Peyer's patch (tissue), 4 donors: ENCODE data around the gene AKR7A3.

ENCODE experiments used
- POLR2A ChIP-seq, 2 donors: fragments of 450-650 bp; IDR thresholded peaks; one replicate each; pipeline ENCODE4 v1.5.1; 2017; ENCODE audit warnings: antibody characterized with exemption in 2 of 2, mild to moderate bottlenecking in 2 of 2, moderate library complexity in 2 of 2
- TF ChIP-seq, protein P1 (sequence below), 6 experiments: fragments of 450-650 bp in 4 of 6; fragments of 200-600 bp in 2 of 6; sonication (generic) in 1 of 6; IDR thresholded peaks; one replicate each; pipeline ENCODE4 v1.5.1; 2017 to 2019; ENCODE audit warnings: antibody characterized with exemption in 6 of 6, mild to moderate bottlenecking in 3 of 6, moderate library complexity in 1 of 6

DNA sequence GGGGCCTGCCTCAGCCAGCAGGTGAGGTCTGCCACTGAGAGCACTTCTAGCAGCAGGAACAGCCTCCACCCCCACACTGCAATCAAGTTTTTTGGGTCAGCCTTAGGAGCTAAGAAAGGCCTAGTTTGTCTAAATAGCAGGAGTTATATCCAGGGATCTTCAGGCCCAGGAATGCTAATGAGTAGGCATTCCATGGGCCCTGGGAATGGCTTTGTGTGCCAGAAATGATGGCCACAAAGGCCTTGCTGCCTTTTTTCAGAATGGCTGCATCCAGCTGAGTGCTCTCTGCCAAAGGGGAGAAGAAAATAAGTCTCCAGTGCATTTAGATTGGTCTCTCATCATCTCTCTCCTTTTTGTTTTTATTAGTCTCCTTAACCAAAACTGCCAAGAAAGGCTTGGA lies 34.2 kb downstream of the AKR7A3 start:
- TF ChIP-seq, protein P1, sequence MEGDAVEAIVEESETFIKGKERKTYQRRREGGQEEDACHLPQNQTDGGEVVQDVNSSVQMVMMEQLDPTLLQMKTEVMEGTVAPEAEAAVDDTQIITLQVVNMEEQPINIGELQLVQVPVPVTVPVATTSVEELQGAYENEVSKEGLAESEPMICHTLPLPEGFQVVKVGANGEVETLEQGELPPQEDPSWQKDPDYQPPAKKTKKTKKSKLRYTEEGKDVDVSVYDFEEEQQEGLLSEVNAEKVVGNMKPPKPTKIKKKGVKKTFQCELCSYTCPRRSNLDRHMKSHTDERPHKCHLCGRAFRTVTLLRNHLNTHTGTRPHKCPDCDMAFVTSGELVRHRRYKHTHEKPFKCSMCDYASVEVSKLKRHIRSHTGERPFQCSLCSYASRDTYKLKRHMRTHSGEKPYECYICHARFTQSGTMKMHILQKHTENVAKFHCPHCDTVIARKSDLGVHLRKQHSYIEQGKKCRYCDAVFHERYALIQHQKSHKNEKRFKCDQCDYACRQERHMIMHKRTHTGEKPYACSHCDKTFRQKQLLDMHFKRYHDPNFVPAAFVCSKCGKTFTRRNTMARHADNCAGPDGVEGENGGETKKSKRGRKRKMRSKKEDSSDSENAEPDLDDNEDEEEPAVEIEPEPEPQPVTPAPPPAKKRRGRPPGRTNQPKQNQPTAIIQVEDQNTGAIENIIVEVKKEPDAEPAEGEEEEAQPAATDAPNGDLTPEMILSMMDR (IDR thresholded peaks at IDR 0.05) = no peak
- no peak for TF ChIP-seq POLR2A (IDR thresholded peaks at IDR 0.05)
